Esophagus muscularis mucosa (tissue), 3 donors: ENCODE results near the gene HOXC5.

ENCODE experiments used
- POLR2A ChIP-seq: fragments of 450-650 bp; IDR thresholded peaks from one replicate; pipeline ENCODE4 v1.6.1; 2017; ENCODE audit warnings: antibody characterized with exemption, moderate library complexity, mild to moderate bottlenecking, low read depth
- TF ChIP-seq, protein P1 (sequence below), 3 experiments: fragments of 200-600 bp in 2 of 3; fragments of 450-650 bp in 1 of 3; sonication (generic) in 2 of 3; IDR thresholded peaks; one replicate each; pipeline ENCODE4 v1.5.1; 2017 to 2019; ENCODE audit warnings: antibody characterized with exemption in 3 of 3, mild to moderate bottlenecking in 2 of 3, moderate library complexity in 1 of 3

DNA sequence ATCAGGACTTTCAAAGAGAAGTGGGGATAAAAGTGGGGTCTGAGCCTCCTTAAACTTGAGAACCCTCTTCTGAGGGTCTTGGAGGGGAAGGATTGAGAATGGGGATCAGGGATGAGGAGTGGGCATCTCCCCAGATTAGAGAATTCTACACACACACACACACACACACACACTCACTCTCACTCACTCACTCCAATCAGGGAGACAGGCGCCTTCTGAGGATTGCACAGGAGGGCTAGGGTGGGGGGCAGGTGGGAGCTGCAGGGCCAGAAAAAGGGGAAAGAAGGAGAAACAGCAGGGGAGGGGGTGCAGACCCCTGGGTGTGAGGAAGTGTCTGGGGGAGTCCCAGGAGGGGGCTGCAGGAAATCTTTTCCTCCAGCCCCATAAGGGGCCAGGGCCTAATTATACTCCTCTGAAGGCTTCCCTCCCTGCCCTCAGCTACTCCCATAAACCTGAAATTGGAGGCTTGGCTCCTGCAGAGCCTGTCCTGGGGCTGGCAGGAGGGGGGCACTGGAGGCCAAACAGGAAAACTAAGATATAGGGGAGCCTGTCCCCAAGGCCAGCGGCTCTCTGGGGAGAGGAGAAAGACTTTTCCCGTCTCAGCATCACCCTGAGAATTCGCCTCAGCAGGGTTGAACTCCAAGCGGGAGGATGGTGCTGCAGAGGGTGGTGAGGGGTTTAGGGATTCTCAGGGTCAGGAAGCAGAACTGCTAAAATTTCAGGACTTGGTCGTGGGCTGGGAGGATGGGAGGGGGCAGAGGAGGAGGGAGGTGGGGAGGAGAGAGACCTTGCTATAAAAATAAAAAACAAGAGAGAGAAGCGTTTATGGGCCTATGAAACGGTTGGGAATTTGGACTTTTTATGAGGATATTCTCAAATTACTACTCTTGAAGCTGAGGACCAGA is 31.3 kb upstream of the HOXC5 start:
- TF ChIP-seq POLR2A, result no peak
- TF ChIP-seq, protein P1, sequence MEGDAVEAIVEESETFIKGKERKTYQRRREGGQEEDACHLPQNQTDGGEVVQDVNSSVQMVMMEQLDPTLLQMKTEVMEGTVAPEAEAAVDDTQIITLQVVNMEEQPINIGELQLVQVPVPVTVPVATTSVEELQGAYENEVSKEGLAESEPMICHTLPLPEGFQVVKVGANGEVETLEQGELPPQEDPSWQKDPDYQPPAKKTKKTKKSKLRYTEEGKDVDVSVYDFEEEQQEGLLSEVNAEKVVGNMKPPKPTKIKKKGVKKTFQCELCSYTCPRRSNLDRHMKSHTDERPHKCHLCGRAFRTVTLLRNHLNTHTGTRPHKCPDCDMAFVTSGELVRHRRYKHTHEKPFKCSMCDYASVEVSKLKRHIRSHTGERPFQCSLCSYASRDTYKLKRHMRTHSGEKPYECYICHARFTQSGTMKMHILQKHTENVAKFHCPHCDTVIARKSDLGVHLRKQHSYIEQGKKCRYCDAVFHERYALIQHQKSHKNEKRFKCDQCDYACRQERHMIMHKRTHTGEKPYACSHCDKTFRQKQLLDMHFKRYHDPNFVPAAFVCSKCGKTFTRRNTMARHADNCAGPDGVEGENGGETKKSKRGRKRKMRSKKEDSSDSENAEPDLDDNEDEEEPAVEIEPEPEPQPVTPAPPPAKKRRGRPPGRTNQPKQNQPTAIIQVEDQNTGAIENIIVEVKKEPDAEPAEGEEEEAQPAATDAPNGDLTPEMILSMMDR (IDR thresholded peaks at IDR 0.05), result no peak
